H1 (cell line): ENCODE results near the gene WDR26.

Experiments
- CHD2 ChIP-seq: IDR thresholded peaks from 2 replicates; pipeline ENCODE4 v1.6.1; 2012; ENCODE audit warnings: low read length, improper control_type of control experiment
- CTCF ChIP-seq, 3 experiments: IDR thresholded peaks; 1 replicate in 2 of 3; 2 replicates in 1 of 3; pipeline versions ENCODE4 v1.5.1 to v1.6.1; 2011; ENCODE audit warnings: low read length in 3 of 3, mild to moderate bottlenecking in 3 of 3, inconsistent platforms in 2 of 3, low read depth in 1 of 3, moderate library complexity in 1 of 3; ENCODE audit not compliant: insufficient read depth in 1 of 3; ENCODE audit errors: control extremely low read depth in 1 of 3
- EP300 ChIP-seq, 2 experiments: IDR thresholded peaks; 1 replicate in 1 of 2; 2 replicates in 1 of 2; pipeline ENCODE4 v1.6.1; 2011 to 2012; ENCODE audit warnings: low read depth in 2 of 2, low read length in 2 of 2, mild to moderate bottlenecking in 2 of 2, borderline replicate concordance in 1 of 2, inconsistent platforms in 1 of 2, moderate library complexity in 1 of 2
- JUND ChIP-seq: IDR thresholded peaks from 2 replicates; pipeline ENCODE4 v1.6.1; 2011; ENCODE audit warnings: mild to moderate bottlenecking, improper control_type of control experiment, low read length

- TF ChIP-seq EP300 (IDR thresholded peaks at IDR 0.05; ENCODE audit: borderline replicate concordance in 1 of 2, low read depth in 2 of 2, low read length in 2 of 2), result no peak
- no peak for TF ChIP-seq CHD2
- TF ChIP-seq CTCF (IDR thresholded peaks at IDR 0.05; ENCODE audit: control extremely low read depth in 1 of 3, insufficient read depth in 1 of 3, low read depth in 1 of 3, low read length in 3 of 3), result no peak
- no peak for TF ChIP-seq JUND
Measured at GRCh38 chr1:224381880-224382548, 52.6 kb downstream of the WDR26 start.
